Adrenal gland (tissue), 5 donors: ENCODE data around the gene MTF2.

Source experiments
- CTCF ChIP-seq, 6 experiments: fragments of 450-650 bp in 4 of 6; fragments of 200-600 bp in 2 of 6; sonication (generic) in 1 of 6; IDR thresholded peaks; 1 replicate in 5 of 6; 2 replicates in 1 of 6; pipeline versions ENCODE4 v1.5.1 to v1.8.0; 2016 to 2021; ENCODE audit warnings: antibody characterized with exemption in 6 of 6, mild to moderate bottlenecking in 2 of 6, moderate library complexity in 1 of 6
- POLR2A ChIP-seq, 2 donors: fragments of 450-650 bp; IDR thresholded peaks; one replicate each; pipeline ENCODE4 v1.6.1; 2017; ENCODE audit warnings: antibody characterized with exemption in 2 of 2, mild to moderate bottlenecking in 2 of 2, moderate library complexity in 1 of 2
- donor health status: DM: no; HTN: no; CAD: no.

- TF ChIP-seq CTCF (IDR thresholded peaks at IDR 0.05) (no peak), POLR2A (IDR thresholded peaks at IDR 0.05) (no peak)
These were observed 76.3 kb downstream of the MTF2 start for GRCh38 chr1:93155335-93155734.
